GM13977 (cell line): ENCODE measurements around the gene FRAT2.

Experiments
- DNase-seq: peaks from one replicate; pipeline ENCODE4 v3.0.0; 2012; ENCODE audit warnings: low spot score
- in situ Hi-C: fragments of 300-500 bp; cut with MboI; formaldehyde crosslinking; loops from one replicate; pipeline ENCODE4 v1.12.0; 2022; ENCODE audit warnings: low sequenced_read_pairs, low pct_unique_long_range_greater_than_20kb, mixed read lengths, inconsistent platforms; ENCODE audit not compliant: unreplicated experiment
- TF ChIP-seq, protein P1 (sequence below): IDR thresholded peaks from 2 replicates; pipeline ENCODE4 v1.5.1; 2012; ENCODE audit warnings: mild to moderate bottlenecking, control low read depth; ENCODE audit not compliant: insufficient read depth; ENCODE audit errors: extremely low read depth, missing control alignments

The FRAT2 gene, protein sequence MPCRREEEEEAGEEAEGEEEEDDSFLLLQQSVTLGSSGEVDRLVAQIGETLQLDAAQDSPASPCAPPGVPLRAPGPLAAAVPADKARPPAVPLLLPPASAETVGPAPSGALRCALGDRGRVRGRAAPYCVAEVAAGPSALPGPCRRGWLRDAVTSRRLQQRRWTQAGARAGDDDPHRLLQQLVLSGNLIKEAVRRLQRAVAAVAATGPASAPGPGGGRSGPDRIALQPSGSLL

DNA sequence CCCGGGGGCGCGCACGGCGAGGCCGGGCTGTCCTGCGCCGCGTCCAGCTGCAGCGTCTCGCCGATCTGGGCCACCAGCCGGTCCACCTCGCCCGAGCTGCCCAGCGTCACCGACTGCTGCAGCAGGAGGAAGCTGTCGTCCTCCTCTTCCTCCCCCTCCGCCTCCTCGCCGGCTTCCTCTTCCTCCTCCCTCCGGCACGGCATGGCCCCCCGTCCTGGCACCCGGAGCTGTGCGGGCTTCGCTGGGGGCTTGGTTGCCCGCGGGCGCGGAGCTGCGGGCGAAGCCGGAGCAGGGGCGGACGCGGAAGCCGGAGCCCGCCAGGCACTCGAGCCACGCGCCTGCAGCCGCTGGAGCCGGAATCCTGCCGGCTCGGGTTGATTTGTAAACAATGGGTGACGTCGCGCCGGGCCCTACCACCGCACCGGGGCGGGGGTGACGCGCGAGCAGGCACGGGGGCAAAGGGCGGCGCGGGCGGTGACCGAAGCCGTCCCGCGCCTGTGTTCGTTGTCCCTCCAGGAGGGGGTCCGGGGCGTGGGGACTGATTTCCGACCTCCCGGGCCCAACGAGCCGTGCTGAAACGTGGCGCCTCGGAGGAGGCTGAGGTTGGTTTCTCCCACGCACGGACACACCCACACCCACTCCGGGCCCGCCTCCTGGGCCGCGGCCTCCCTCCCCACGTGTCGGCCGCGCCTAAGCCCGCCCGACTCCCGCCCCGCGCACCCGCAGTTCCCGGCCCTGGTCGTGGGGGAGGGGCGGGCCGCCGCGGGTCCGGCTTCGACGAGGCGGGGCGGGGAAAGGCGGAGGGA lies at the start of gene FRAT2:
FRAT2 (minus strand) TSS at position 360 of the 806 bp plus-strand sequence; CDS start at position 203, 157 bp downstream.
- peak; percentile 98 for DNase-seq
- TF ChIP-seq, protein P1, sequence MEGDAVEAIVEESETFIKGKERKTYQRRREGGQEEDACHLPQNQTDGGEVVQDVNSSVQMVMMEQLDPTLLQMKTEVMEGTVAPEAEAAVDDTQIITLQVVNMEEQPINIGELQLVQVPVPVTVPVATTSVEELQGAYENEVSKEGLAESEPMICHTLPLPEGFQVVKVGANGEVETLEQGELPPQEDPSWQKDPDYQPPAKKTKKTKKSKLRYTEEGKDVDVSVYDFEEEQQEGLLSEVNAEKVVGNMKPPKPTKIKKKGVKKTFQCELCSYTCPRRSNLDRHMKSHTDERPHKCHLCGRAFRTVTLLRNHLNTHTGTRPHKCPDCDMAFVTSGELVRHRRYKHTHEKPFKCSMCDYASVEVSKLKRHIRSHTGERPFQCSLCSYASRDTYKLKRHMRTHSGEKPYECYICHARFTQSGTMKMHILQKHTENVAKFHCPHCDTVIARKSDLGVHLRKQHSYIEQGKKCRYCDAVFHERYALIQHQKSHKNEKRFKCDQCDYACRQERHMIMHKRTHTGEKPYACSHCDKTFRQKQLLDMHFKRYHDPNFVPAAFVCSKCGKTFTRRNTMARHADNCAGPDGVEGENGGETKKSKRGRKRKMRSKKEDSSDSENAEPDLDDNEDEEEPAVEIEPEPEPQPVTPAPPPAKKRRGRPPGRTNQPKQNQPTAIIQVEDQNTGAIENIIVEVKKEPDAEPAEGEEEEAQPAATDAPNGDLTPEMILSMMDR: no peak
- in situ Hi-C loops: no loop called here

DNA sequence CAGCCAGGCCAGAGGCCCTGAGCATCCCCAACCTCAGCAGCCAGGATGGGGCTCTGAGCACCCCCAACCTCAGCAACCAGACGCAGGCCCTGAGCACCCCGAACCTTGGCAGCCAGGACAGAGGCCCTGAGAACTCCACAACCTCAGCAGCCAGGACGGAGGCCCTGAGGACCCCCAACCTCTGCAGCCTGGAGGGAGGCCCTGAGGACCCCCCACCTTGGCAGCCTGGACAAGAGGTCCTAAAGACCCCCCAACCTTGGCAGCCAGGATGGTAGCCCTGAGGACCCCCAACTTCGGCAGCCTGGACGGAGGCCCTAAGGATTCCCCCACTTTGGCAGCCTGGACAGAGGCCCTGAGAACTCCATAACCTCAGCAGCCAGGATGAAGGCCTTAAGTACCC lies 49.6 kb upstream of the FRAT2 start:
- in situ Hi-C loops: no loop called here
- no peak for DNase-seq
- TF ChIP-seq, protein P1: no peak

DNA sequence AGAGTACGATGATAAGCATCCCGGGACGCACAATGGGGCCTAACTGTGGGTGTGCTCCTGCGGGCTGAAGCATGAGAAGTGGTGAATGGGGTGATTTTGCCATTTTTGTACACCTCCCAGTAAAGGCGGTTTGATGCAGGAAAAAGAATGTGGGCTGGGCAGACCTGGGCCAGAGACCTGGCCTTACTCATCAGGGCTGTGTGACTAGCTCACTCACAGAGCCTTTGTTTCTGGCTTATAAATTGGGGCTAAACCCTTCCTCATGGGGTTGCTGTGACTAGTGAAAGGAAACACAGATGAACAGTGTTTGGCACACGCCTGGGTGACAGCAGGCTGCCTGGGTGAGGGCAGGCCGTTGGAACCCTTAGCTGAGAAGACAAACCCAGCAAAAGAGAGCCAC lies 48.6 kb upstream of the FRAT2 start:
- TF ChIP-seq, protein P1: no peak
- no peak for DNase-seq
- in situ Hi-C loops: no loop called here

DNA sequence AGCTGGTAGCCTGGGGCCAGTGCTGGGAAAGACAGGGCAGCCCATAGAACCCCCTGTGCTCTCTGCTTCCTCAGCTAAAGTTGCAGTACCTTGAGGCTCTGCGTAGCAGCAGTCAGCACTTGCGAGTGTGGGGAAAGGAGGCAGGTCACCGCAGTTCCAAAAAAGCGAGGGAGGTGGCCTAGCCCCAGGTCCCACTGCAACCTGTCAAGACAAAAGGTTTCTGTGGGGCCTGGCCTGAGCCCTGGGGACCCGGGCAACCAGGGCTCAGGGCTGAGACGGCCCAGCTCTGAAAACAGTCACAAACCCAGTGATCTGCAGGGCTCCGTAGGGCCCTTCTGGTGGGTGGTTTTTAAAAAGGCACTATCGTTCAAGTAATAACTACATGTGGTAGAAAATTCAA lies 47.1 kb upstream of the FRAT2 start:
- DNase-seq: no peak
- in situ Hi-C loops: no loop called here
- TF ChIP-seq, protein P1: no peak

DNA sequence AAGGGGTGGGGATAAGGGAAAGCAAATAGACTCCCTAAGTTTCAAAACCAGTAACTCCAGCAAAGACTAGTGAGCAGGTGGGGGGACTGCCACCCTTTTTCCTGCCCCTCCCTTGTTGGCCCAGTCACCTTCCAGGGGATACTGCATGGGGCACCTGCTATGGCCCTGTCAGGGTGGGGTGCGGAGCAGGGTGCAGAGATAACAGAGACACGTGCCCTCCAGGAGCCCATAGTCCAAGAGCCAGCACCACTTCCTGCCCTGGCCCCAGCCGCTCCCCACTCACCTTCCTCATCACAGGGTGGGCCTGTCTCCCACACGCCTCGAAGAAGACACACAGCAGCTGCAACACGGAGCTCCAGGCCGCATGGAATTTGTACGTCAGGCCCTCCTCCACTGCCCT lies 46.0 kb upstream of the FRAT2 start:
- TF ChIP-seq, protein P1: no peak
- in situ Hi-C loops: no loop called here
- DNase-seq: no peak

DNA sequence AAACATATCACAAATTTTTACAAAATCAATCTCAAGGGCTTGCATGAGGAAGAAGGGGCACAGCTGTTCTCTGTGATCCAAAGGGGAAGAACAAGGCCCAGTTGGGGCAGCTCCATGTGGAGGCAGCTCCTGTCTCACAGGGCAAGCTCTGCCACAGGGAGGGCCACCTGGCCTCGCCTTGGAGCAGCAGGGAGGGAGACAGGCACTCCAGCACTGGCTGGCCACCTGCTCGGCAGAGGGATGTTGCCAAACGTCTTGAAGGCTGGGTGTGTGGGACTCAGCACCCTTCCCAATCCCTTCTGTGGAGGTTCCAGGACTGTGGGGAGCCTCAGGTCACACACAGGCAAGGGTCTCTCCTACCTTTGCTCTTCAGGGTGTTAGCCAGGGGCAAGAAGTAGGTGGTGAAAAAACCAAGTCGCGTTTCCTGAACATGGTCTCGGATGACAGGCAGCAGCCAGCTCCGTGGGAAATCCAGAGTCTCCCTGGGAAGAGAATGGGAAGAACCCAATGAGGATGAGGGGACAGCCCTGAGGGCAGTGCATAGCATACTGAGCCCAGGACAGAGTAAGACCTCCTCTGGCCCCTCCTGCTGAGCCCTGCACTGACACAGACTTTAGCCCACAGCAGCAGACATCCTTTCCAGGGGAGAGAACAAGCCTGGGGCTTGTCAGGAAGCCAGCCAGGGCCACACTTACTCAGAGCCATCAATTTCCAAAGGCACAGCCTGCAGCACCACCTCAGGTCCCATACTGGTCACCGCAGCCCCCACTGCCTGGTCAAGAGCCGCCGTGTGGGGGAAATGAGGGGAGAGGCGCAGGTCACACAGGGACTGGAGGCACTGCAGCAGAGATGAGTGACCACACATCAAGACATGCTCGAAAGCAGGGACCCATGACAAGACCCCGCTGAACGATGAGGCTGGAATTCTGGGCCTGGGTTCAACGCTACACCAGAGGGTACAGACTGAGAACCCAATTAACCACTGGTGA lies 44.7 kb upstream of the FRAT2 start:
- DNase-seq: no peak
- TF ChIP-seq, protein P1: no peak
- in situ Hi-C loops: no loop called here
